Activated naive CD8-positive, alpha-beta T cell treated with anti-CD3 and anti-CD28 coated beads, Interleukin-2, amount 50 U/mL, for 24 hours (primary cell): ENCODE data around the gene HIC2.

Experiments
- ATAC-seq: fragments of 150-1000 bp; cut with Tn5 transposase; one replicate; pipeline ENCODE4 v1.10.0; 2021
- DNase-seq: peaks from one replicate; pipeline ENCODE4 v3.0.0; 2021
- H3K27ac Mint-ChIP-seq: one replicate; pipeline ENCODE4 v1.8.0; 2021; ENCODE audit warnings: mild to moderate bottlenecking, mixed read lengths
- H3K27me3 Mint-ChIP-seq: one replicate; pipeline ENCODE4 v1.8.0; 2021; ENCODE audit warnings: mixed read lengths
- H3K36me3 Mint-ChIP-seq: one replicate; pipeline ENCODE4 v1.8.0; 2021; ENCODE audit warnings: low read depth, mixed read lengths
- H3K4me1 Mint-ChIP-seq: one replicate; pipeline ENCODE4 v1.8.0; 2021; ENCODE audit warnings: mixed read lengths
- H3K4me3 Mint-ChIP-seq: one replicate; pipeline ENCODE4 v1.8.0; 2021; ENCODE audit warnings: mild to moderate bottlenecking, moderate library complexity, mixed read lengths
- H3K9me3 Mint-ChIP-seq: one replicate; pipeline ENCODE4 v1.8.0; 2021; ENCODE audit warnings: mixed read lengths

Gene HIC2

GRCh38 chr22:21443735-21444421 is 26.7 kb downstream of the HIC2 start:
- DNase-seq (no peak), ATAC-seq (no peak)
- Mint-ChIP-seq H3K27ac (no peak overlapping the region), H3K27me3 (no peaks in the 10 kb centered on the region), H3K4me3 (no peak overlapping the region), H3K9me3 (no peaks in the 10 kb centered on the region), H3K36me3 (no peaks in the 10 kb centered on the region), H3K4me1 (no peaks in the 10 kb centered on the region)

GRCh38 chr22:21444701-21445436 is 27.7 kb downstream of the HIC2 start:
- ATAC-seq (no peak), DNase-seq (no peak)
- H3K27ac Mint-ChIP-seq: no peak overlapping the region
- H3K36me3 Mint-ChIP-seq: no peaks in the 10 kb centered on the region
- H3K4me3 Mint-ChIP-seq: no peak overlapping the region
- no peaks in the 10 kb centered on the region for H3K9me3 Mint-ChIP-seq
- no peaks in the 10 kb centered on the region for H3K27me3 Mint-ChIP-seq
- no peaks in the 10 kb centered on the region for H3K4me1 Mint-ChIP-seq

- Mint-ChIP-seq H3K4me1 (no peaks in the 10 kb centered on the region), H3K27me3 (no peaks in the 10 kb centered on the region), H3K9me3 (no peaks in the 10 kb centered on the region), H3K36me3 (no peaks in the 10 kb centered on the region), H3K27ac (no peak overlapping the region), H3K4me3 (no peak overlapping the region)
- no peak for DNase-seq
- ATAC-seq: no peak
Measured at GRCh38 chr22:21445437-21446127, 28.4 kb downstream of the HIC2 start.

- Mint-ChIP-seq H3K36me3 (no peaks in the 10 kb centered on the region), H3K27me3 (no peaks in the 10 kb centered on the region), H3K4me3 (no peak overlapping the region), H3K4me1 (no peaks in the 10 kb centered on the region), H3K27ac (no peak overlapping the region), H3K9me3 (no peaks in the 10 kb centered on the region)
- no peak for ATAC-seq
- DNase-seq: no peak
Measured at GRCh38 chr22:21446128-21446826, 29.1 kb downstream of the HIC2 start.

- Mint-ChIP-seq H3K9me3 (no peaks in the 10 kb centered on the region), H3K4me3 (no peak overlapping the region), H3K27ac (no peak overlapping the region), H3K36me3 (no peaks in the 10 kb centered on the region), H3K27me3 (no peaks in the 10 kb centered on the region), H3K4me1 (no peaks in the 10 kb centered on the region)
- ATAC-seq: no peak
- no peak for DNase-seq
Measured at GRCh38 chr22:21446827-21447690, 29.9 kb downstream of the HIC2 start.

GRCh38 chr22:21447694-21448402 is 30.7 kb downstream of the HIC2 start:
- H3K36me3 Mint-ChIP-seq: no peaks in the 10 kb centered on the region
- H3K27me3 Mint-ChIP-seq: no peaks in the 10 kb centered on the region
- no peak overlapping the region for H3K27ac Mint-ChIP-seq
- H3K4me1 Mint-ChIP-seq: no peaks in the 10 kb centered on the region
- no peaks in the 10 kb centered on the region for H3K9me3 Mint-ChIP-seq
- no peak overlapping the region for H3K4me3 Mint-ChIP-seq
- no peak for DNase-seq
- ATAC-seq: no peak

- Mint-ChIP-seq H3K27ac (no peak overlapping the region), H3K27me3 (no peaks in the 10 kb centered on the region), H3K4me3 (no peak overlapping the region), H3K4me1 (no peaks in the 10 kb centered on the region), H3K36me3 (no peaks in the 10 kb centered on the region), H3K9me3 (no peaks in the 10 kb centered on the region)
- no peak for DNase-seq
- no peak for ATAC-seq
Measured at GRCh38 chr22:21448627-21449416, 31.7 kb downstream of the HIC2 start.

GRCh38 chr22:21449531-21450319 is 32.6 kb downstream of the HIC2 start:
- H3K4me1 Mint-ChIP-seq: no peaks in the 10 kb centered on the region

GRCh38 chr22:21450320-21450831 is 33.2 kb downstream of the HIC2 start:
- no peaks in the 10 kb centered on the region for H3K27me3 Mint-ChIP-seq
- H3K4me1 Mint-ChIP-seq: no peaks in the 10 kb centered on the region
- no peak overlapping the region for H3K4me3 Mint-ChIP-seq
- no peaks in the 10 kb centered on the region for H3K9me3 Mint-ChIP-seq
- no peaks in the 10 kb centered on the region for H3K36me3 Mint-ChIP-seq
- ATAC-seq (no peak), DNase-seq (no peak)
- H3K27ac Mint-ChIP-seq: no peak overlapping the region

More at GRCh38 chr22:21449531-21450319, 32.6 kb downstream of the HIC2 start:
- H3K36me3 Mint-ChIP-seq: no peaks in the 10 kb centered on the region
- no peaks in the 10 kb centered on the region for H3K27me3 Mint-ChIP-seq
- H3K4me3 Mint-ChIP-seq: no peak overlapping the region
- no peak overlapping the region for H3K27ac Mint-ChIP-seq
- no peaks in the 10 kb centered on the region for H3K9me3 Mint-ChIP-seq
- no peak for DNase-seq
- no peak for ATAC-seq

GRCh38 chr22:21450858-21451353 is 33.7 kb downstream of the HIC2 start:
- ATAC-seq (no peak), DNase-seq (no peak)
- Mint-ChIP-seq H3K36me3 (no peaks in the 10 kb centered on the region), H3K4me1 (no peaks in the 10 kb centered on the region), H3K27me3 (no peaks in the 10 kb centered on the region), H3K9me3 (no peaks in the 10 kb centered on the region), H3K4me3 (no peak overlapping the region), H3K27ac (no peak overlapping the region)

GRCh38 chr22:21451545-21452520 is 34.7 kb downstream of the HIC2 start:
- Mint-ChIP-seq H3K27me3 (no peaks in the 10 kb centered on the region), H3K9me3 (no peaks in the 10 kb centered on the region), H3K4me3 (no peak overlapping the region), H3K36me3 (no peaks in the 10 kb centered on the region), H3K27ac (no peak overlapping the region), H3K4me1 (no peaks in the 10 kb centered on the region)
- DNase-seq (no peak), ATAC-seq (peak; percentile 30)
